Motor neuron (in vitro differentiated cells): ENCODE measurements around the gene DPYSL4. TPM values are rescaled to one million over a fixed set of nuclear protein-coding genes. Genes with fewer than 3 reads are reported as not detected.

Experiments used
- ATAC-seq, 8 experiments: fragments of 200-7000 bp; cut with Tn5 transposase; replicated peaks in 6 of 8; 2 replicates each; pipeline ENCODE4 v1.8.0; 2021; ENCODE audit warnings: mild to moderate bottlenecking in 8 of 8, moderate library complexity in 8 of 8
- H3K27ac ChIP-seq, 2 donors: fragments of 250-450 bp; sonication (Bioruptor Pico); 2 replicates each; pipeline ENCODE4 v1.9.0; 2021; ENCODE audit warnings: antibody characterized with exemption in 2 of 2, mild to moderate bottlenecking in 2 of 2, moderate library complexity in 1 of 2
- H3K4me1 ChIP-seq, 2 donors: fragments of 250-450 bp; sonication (Bioruptor Pico); replicated peaks in 1 of 2; 2 replicates each; pipeline ENCODE4 v1.6.1; 2021; ENCODE audit warnings: antibody characterized with exemption in 2 of 2, mild to moderate bottlenecking in 2 of 2, moderate library complexity in 1 of 2
- H3K4me3 ChIP-seq, 5 donors: fragments of 250-450 bp; sonication (Bioruptor Pico); 2 replicates each; pipeline ENCODE4 v1.9.0; 2021; ENCODE audit warnings: antibody characterized with exemption in 5 of 5, mild to moderate bottlenecking in 5 of 5, moderate library complexity in 4 of 5
- WGBS, 10 experiments: fragments of 450-650 bp; shearing (Covaris generic); methylation state at CpG; one replicate each; pipeline ENCODE4 v1.0.0; 2022; 5-methylcytosine and 5-hydroxymethylcytosine counted together
- in situ Hi-C, 9 experiments: fragments of 400-800 bp; cut with MboI; loops; one replicate each; pipeline ENCODE4 v1.15.0; 2021; ENCODE audit warnings: low sequenced_read_pairs in 9 of 9, low pct_unique_long_range_greater_than_20kb in 2 of 9; ENCODE audit not compliant: unreplicated experiment in 9 of 9
- total RNA-seq, 8 experiments: library from RNA; unstranded; fragments of 300-600 nt; gene quantifications; 2 replicates each; pipeline versions ENCODE4 v1.2.3 to v1.2.4, GENCODE V29; 2022

The DPYSL4 gene
- total RNA-seq, 8 experiments from 2014 or later = 0.56 to 181 (median 50.9) TPM

GRCh38 chr10:132238371-132239125 lies 51.8 kb downstream of the DPYSL4 start:
- Histone ChIP-seq H3K4me1 (peaks cover 38% of the 10 kb centered on the region in 2 donors), H3K4me3 (no peak overlapping the region), H3K27ac (peak overlapping the region in 1 of 2 donors; percentile 54)
- in situ Hi-C loops = loop anchor here in 1 of 9 experiments (25.0 kb wide), 1 partner anchor 99 kb away; the partner anchor contains the start of gene LRRC27
- no peak for ATAC-seq
- WGBS, 10 experiments = 67 to 97% (median 90%) methylated on average over 1 to 6 of the region's 17 CpGs; no CpG with 5 or more reads in 6 of the 10 experiments

DNA sequence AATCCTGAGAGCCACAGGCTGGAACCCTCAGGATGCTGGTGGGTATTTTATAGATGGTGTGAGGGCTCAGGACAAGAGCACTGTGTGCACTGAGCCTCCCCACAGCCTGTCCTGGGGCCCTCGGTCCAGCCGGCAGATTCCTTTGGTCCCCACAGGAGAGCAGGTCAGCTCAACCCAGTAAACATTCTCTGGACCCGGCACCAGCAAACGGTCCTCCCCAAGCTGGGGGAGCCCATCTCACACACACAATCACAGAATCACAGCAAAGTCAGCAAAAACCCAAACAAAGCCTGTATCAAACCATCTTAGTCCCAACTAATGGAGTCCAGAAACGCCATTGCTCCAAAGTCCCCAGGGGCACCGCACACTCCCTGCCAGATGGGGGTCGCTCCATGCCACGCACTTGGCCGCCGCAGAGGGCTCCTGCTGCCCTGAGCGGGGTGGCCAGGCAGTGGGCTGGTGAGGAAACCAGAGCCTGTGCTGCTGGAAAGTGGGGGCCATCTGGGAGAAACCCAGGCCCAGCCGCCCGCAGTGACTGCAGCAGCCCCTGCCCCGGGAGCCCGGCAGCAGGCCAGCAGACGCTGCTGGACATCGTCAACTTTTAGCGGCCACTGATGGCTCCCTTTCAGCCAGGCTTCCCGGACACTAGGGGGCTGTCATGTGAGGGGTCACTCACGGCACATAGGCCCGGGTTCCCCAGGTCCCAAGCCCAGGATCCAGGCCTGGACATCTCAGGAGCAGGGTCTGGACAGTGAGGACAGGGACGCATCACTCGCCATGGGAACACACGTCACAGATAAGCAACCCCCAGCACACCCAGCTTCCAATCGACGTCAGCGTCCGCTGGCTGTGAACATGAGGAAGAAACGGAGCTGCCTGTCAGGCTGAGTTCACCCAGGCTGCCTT lies 52.6 kb downstream of the DPYSL4 start:
- Histone ChIP-seq H3K27ac (no peak overlapping the region), H3K4me3 (no peak overlapping the region), H3K4me1 (peaks cover 39 to 40% of the 10 kb centered on the region in 2 donors)
- peak in 5 of 8 experiments; percentile 17 to 50 (median 36) for ATAC-seq
- WGBS, 10 experiments = 60 to 85% (median 68%) methylated on average over 1 to 14 of the region's 29 CpGs; no CpG with 5 or more reads in 5 of the 10 experiments
- in situ Hi-C loops = loop anchor here in 1 of 9 experiments (25.0 kb wide), 1 partner anchor 98 kb away; the partner anchor contains the start of gene LRRC27

- no peak overlapping the region for H3K4me3 ChIP-seq
- H3K4me1 ChIP-seq = peaks cover 47 to 48% of the 10 kb centered on the region in 2 donors
- WGBS, 10 experiments = 13 to 100% (median 70%) methylated on average over 2 to 5 of the region's 15 CpGs; no CpG with 5 or more reads in 5 of the 10 experiments
- no peak overlapping the region for H3K27ac ChIP-seq
- peak in 5 of 8 experiments; percentile 11 to 42 (median 27) for ATAC-seq
- in situ Hi-C loops = loop anchor here in 1 of 9 experiments (25.0 kb wide), 1 partner anchor 97 kb away; the partner anchor contains the start of gene LRRC27
Observed at GRCh38 chr10:132240156-132240555, 53.4 kb downstream of the DPYSL4 start.

GRCh38 chr10:132240581-132240980 lies 53.8 kb downstream of the DPYSL4 start:
- no CpG with 5 or more reads among the region's 16 CpGs for WGBS, 10 experiments
- in situ Hi-C loops = loop anchor here in 1 of 9 experiments (25.0 kb wide), 1 partner anchor 97 kb away; the partner anchor contains the start of gene LRRC27
- Histone ChIP-seq H3K27ac (no peak overlapping the region), H3K4me3 (no peak overlapping the region), H3K4me1 (peaks cover 51 to 52% of the 10 kb centered on the region in 2 donors)
- no peak for ATAC-seq

DNA sequence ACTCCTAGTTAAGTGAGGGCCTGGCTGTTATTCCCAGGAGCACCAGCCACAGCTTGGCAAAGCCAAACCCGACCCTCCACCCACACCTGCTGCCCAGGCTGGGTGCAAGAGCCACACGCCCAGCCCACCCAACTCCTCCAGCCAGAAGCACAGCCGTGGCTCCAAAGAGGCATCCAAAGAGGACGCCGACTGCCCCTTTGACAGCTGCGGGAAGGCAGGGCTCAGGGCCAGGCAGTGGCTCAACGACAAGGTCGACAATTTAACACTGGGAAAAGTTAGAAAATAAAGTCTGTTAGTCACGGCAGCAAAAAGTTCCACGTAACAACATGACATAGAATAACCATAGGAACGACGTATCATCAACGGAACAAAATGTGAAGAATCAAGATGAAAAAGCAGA lies 54.3 kb downstream of the DPYSL4 start:
- ATAC-seq = no peak
- Histone ChIP-seq H3K4me3 (no peak overlapping the region), H3K4me1 (peaks cover 53% of the 10 kb centered on the region in 2 donors), H3K27ac (no peak overlapping the region)
- in situ Hi-C loops = loop anchor here in 1 of 9 experiments (25.0 kb wide), 1 partner anchor 96 kb away; the partner anchor contains the start of gene LRRC27
- WGBS, 10 experiments = 74 to 100% (median 93%) methylated on average over 2 to 10 of the region's 13 CpGs; no CpG with 5 or more reads in 1 of the 10 experiments

- in situ Hi-C loops = loop anchor here in 1 of 9 experiments (25.0 kb wide), 1 partner anchor 96 kb away; the partner anchor contains the start of gene LRRC27
- 77 to 100% (median 91%) methylated on average over 1 to 14 of the region's 15 CpGs; no CpG with 5 or more reads in 1 of the 10 experiments for WGBS, 10 experiments
Observed at GRCh38 chr10:132241496-132241895, 54.7 kb downstream of the DPYSL4 start.

DNA sequence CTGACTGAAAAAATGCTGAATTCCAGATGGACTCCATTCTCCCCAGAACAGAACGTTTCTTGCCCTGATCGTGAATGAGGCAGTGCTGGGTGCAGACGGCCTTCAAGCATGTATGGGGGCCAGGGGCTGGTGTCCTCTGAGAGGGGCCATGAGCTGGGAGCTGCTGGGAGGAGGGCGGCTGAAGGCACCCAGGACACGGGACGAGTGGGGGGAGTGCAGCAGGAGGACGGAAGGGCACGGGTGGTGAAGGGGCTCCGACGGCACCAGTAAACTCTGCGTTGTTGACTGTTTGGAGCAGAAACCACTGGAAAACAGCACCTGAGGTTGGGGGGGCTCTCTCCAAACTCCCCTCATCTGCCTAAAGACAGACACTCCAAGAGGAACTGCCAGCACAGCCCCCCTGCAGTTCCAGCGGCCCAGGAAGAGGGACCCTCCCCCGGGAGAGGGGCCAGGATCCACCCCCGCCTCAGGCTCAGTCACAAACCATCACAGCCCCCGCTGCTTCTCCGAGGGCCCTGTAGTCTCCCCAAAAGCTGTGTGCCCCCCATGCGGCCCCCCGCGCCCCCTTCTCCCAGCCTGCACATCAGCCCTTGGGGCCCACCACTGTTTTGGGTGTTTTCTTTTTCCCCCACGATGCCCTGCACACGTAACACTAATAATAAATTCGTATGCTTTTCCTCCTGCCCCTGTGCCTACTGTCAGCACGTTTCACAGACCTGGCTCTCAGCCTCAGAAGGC lies 55.5 kb downstream of the DPYSL4 start:
- Histone ChIP-seq H3K27ac (no peak overlapping the region), H3K4me1 (peaks cover 50 to 53% of the 10 kb centered on the region in 2 donors), H3K4me3 (no peak overlapping the region)
- ATAC-seq = no peak
- 18 to 96% (median 85%) methylated on average over 2 to 6 of the region's 23 CpGs; no CpG with 5 or more reads in 5 of the 10 experiments for WGBS, 10 experiments
- in situ Hi-C loops = loop anchor here in 1 of 9 experiments (25.0 kb wide), 1 partner anchor 95 kb away; the partner anchor contains the start of gene LRRC27

More at GRCh38 chr10:132241496-132241895, 54.7 kb downstream of the DPYSL4 start:
- Histone ChIP-seq H3K27ac (no peak overlapping the region), H3K4me1 (peaks cover 53% of the 10 kb centered on the region in 2 donors), H3K4me3 (no peak overlapping the region)
- no peak for ATAC-seq

DNA sequence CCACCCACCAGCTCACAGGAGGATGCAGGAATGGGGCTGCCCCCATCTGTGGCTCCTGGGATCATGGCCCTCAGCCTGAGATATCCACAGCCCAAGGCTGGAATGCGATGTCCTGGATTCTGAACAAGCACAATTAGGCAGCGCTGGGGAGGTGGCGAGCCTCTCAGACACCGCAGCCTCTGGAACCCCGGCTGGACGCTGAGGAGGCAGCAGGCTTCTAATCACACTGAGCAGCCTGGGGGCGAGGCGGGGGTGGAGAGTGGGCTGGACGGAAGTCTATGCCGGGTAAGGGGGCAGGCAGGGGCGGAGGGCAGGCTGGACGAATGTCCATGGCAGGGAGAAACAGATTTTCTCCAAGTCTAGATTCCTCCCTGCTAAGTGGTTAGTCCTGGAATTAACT lies 56.4 kb downstream of the DPYSL4 start:
- Histone ChIP-seq H3K4me3 (no peak overlapping the region), H3K27ac (no peak overlapping the region), H3K4me1 (peaks cover 45 to 46% of the 10 kb centered on the region in 2 donors)
- ATAC-seq = no peak
- in situ Hi-C loops = loop anchor here in 1 of 9 experiments (25.0 kb wide), 1 partner anchor 94 kb away; the partner anchor contains the start of gene LRRC27
- WGBS, 10 experiments = no CpG with 5 or more reads among the region's 12 CpGs

- Histone ChIP-seq H3K4me3 (no peak overlapping the region), H3K27ac (no peak overlapping the region), H3K4me1 (peaks cover 45 to 46% of the 10 kb centered on the region in 2 donors)
- 89 to 100% (median 93%) methylated on average over 3 to 8 of the region's 11 CpGs; no CpG with 5 or more reads in 6 of the 10 experiments for WGBS, 10 experiments
- ATAC-seq = no peak
- in situ Hi-C loops = loop anchor here in 1 of 9 experiments (25.0 kb wide), 1 partner anchor 94 kb away; the partner anchor contains the start of gene LRRC27
Observed at GRCh38 chr10:132243626-132244025, 56.9 kb downstream of the DPYSL4 start.

- Histone ChIP-seq H3K27ac (no peak overlapping the region), H3K4me3 (no peak overlapping the region), H3K4me1 (peaks cover 34 to 38% of the 10 kb centered on the region in 2 donors)
- in situ Hi-C loops = loop anchor here in 1 of 9 experiments (25.0 kb wide), 1 partner anchor 92 kb away; the partner anchor contains the start of gene LRRC27
- ATAC-seq = peak in 5 of 8 experiments; percentile 64 to 85 (median 68)
- 40 to 100% (median 80%) methylated on average over 1 to 11 of the region's 14 CpGs; no CpG with 5 or more reads in 3 of the 10 experiments for WGBS, 10 experiments
Observed at GRCh38 chr10:132245056-132245455, 58.3 kb downstream of the DPYSL4 start.

DNA sequence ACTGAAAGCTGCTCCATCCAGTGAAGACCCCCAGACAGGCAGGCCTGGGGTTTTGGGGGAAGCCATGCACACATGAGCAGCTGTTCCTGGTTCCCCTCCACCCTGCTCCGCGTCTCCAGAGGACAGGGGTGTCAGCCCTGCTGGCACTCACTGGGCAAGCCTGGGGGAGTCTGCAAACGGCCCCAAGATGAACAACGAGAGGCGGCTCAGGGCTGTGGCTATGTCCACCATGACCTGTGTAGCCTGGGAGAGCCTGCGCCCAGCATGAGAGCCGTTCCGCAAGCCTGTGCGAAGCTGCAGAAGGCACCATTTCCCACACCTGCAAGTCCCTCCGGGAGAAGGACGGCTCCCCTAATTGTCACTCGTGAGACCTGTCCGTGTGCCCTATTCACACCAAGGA lies 59.5 kb downstream of the DPYSL4 start:
- H3K4me3 ChIP-seq = no peak overlapping the region

More for the DNA sequence above, 59.5 kb downstream of the DPYSL4 start:
- no peak for ATAC-seq
- in situ Hi-C loops = loop anchor here in 1 of 9 experiments (25.0 kb wide), 1 partner anchor 91 kb away; the partner anchor contains the start of gene LRRC27
- WGBS, 10 experiments = 90 to 96% (median 95%) methylated on average over 2 to 8 of the region's 13 CpGs; no CpG with 5 or more reads in 7 of the 10 experiments
- peaks cover 29 to 31% of the 10 kb centered on the region in 2 donors for H3K4me1 ChIP-seq
- no peak overlapping the region for H3K27ac ChIP-seq
